Bronchial epithelial cell (primary cell): ENCODE results near the gene NRGN. TPM values are rescaled to one million over a fixed set of nuclear protein-coding genes. Genes with fewer than 3 reads are reported as not detected.

ENCODE experiments used
- DNase-seq: peaks from one replicate; pipeline ENCODE4 v3.0.0-alpha.2; 2010; ENCODE audit warnings: low read depth
- FAIRE-seq: peaks from 2 replicates; lab custom pipeline; 2011; peaks lifted over from hg19 to GRCh38; lab: Jason Lieb, UNC
- H3K27me3 ChIP-seq: 2 replicates; pipeline ENCODE4 v1.5.1; 2011; ENCODE audit warnings: low read length; ENCODE audit not compliant: control insufficient read depth, insufficient read depth
- H3K36me3 ChIP-seq: 2 replicates; pipeline ENCODE4 v1.5.1; 2011; ENCODE audit warnings: low read length; ENCODE audit not compliant: control insufficient read depth, insufficient read depth
- H3K4me3 ChIP-seq: 2 replicates; pipeline ENCODE4 v1.5.1; 2011; ENCODE audit warnings: mild to moderate bottlenecking, low read depth, low read length, control low read depth
- total RNA-seq: library from RNA; depleted of rRNA; stranded (reverse); fragments of >200 nt; gene quantifications from 2 replicates; pipeline ENCODE4 v1.2.1, GENCODE V29; 2014
- TF ChIP-seq, protein P1 (sequence below): IDR thresholded peaks from 2 replicates; pipeline ENCODE4 v1.5.1; 2011; ENCODE audit warnings: mild to moderate bottlenecking, moderate library complexity, low read length, control low read depth, inconsistent platforms; ENCODE audit not compliant: insufficient read depth, severe bottlenecking

NRGN gene
- total RNA-seq, 1 donor from 2014 or later: not detected

DNA sequence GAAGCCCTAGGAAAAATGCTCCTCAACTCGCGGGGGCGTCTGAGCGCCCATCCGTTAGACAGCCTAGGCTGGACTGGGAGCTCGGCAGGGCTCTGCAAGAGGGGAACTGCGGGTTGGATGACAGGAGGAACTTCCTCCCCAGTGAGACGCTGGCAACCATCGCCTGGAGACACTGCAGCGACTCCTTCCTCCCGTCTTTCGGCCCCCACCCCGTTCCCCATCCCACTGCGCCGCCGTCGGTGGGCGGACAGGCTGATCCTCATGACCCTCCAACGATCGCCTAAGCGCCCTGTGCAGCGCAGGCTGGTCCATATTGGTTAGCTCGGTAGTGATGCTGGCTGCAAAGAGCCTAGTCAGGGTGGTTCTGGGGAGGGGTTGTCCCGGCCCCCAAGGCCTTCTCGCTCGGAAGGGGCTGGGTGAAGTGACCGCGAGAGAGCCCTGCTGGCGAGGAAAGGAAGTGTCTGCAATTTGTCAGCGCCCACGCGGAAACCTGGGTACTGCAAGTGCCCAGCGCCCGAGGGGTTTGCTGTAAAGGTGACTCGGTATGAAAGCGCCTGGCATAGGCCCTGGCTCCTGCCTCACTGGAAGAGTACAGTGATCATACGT, 638 bp downstream of the NRGN start:
- DNase-seq (no peak), FAIRE-seq (no peak)
- Histone ChIP-seq H3K36me3 (no peaks in the 10 kb centered on the region), H3K27me3 (no peaks in the 10 kb centered on the region), H3K4me3 (peak overlapping the region; percentile 42)
- TF ChIP-seq, protein P1, sequence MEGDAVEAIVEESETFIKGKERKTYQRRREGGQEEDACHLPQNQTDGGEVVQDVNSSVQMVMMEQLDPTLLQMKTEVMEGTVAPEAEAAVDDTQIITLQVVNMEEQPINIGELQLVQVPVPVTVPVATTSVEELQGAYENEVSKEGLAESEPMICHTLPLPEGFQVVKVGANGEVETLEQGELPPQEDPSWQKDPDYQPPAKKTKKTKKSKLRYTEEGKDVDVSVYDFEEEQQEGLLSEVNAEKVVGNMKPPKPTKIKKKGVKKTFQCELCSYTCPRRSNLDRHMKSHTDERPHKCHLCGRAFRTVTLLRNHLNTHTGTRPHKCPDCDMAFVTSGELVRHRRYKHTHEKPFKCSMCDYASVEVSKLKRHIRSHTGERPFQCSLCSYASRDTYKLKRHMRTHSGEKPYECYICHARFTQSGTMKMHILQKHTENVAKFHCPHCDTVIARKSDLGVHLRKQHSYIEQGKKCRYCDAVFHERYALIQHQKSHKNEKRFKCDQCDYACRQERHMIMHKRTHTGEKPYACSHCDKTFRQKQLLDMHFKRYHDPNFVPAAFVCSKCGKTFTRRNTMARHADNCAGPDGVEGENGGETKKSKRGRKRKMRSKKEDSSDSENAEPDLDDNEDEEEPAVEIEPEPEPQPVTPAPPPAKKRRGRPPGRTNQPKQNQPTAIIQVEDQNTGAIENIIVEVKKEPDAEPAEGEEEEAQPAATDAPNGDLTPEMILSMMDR: peak; percentile 40

DNA sequence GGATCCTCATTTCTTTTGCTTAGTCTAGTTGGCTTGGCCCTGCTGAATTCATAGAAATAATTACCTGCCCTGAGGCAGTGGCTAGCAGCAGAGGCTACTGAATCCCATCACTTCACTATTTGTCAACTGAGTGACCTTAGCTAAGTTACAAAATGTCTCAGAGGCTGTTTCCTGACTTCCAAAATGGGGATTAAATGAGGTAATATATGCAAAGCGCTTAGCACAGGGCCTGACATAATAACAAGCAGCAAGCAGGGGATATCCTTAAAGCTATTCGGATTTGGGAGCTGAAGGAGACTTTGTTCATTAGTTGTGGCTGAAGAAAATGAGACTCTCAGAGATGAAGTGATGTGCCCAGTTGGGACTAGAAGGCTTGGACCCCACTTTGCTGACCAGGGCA, 2.8 kb downstream of the NRGN start:
- Histone ChIP-seq H3K36me3 (no peaks in the 10 kb centered on the region), H3K27me3 (no peaks in the 10 kb centered on the region), H3K4me3 (no peak overlapping the region)
- TF ChIP-seq, protein P1: no peak
- FAIRE-seq: no peak
- DNase-seq: no peak

DNA sequence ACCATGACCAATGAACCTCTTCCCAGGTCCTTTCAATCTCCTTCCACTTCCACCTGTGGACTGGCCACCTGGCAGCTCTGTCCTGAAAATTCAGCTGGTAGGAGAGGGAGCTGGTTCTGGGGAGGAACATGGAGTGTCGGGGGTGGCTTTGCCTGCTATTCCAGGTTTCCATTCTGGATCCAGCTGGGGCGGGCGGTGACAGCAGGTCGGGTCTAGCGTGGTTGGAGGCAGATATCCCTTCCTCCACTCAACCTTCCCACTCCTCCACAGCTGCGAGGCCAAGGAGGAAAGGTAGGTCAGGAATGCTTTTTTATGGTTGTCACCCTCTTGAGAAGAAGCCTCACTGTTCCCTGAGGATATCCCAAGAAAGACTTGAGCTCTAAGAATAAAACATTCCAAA, 3.3 kb downstream of the NRGN start:
- FAIRE-seq (no peak), DNase-seq (no peak)
- Histone ChIP-seq H3K4me3 (no peak overlapping the region), H3K27me3 (no peaks in the 10 kb centered on the region), H3K36me3 (no peaks in the 10 kb centered on the region)
- TF ChIP-seq, protein P1: no peak

DNA sequence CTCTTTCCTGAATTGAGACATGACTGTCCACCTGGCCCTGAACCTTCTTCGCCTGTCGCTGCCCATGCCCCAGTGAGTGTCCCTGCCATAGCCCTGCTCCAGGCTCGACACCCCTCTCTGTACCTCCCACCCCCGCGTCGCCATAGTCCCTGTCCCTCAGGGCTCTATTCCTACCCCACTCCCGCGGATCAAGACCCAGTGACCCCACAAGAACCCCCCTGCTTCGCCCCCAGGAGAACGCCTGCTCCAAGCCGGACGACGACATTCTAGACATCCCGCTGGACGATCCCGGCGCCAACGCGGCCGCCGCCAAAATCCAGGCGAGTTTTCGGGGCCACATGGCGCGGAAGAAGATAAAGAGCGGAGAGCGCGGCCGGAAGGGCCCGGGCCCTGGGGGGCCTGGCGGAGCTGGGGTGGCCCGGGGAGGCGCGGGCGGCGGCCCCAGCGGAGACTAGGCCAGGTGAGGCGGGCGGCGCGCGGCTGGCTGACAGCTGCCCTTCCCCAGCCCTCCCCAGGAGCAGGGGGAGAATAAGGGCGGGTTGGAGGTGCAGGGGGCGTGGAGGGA, 5.6 kb downstream of the NRGN start:
- DNase-seq (no peak), FAIRE-seq (no peak)
- H3K36me3 ChIP-seq: no peaks in the 10 kb centered on the region
- no peaks in the 10 kb centered on the region for H3K27me3 ChIP-seq
- TF ChIP-seq, protein P1: no peak
- no peak overlapping the region for H3K4me3 ChIP-seq

DNA sequence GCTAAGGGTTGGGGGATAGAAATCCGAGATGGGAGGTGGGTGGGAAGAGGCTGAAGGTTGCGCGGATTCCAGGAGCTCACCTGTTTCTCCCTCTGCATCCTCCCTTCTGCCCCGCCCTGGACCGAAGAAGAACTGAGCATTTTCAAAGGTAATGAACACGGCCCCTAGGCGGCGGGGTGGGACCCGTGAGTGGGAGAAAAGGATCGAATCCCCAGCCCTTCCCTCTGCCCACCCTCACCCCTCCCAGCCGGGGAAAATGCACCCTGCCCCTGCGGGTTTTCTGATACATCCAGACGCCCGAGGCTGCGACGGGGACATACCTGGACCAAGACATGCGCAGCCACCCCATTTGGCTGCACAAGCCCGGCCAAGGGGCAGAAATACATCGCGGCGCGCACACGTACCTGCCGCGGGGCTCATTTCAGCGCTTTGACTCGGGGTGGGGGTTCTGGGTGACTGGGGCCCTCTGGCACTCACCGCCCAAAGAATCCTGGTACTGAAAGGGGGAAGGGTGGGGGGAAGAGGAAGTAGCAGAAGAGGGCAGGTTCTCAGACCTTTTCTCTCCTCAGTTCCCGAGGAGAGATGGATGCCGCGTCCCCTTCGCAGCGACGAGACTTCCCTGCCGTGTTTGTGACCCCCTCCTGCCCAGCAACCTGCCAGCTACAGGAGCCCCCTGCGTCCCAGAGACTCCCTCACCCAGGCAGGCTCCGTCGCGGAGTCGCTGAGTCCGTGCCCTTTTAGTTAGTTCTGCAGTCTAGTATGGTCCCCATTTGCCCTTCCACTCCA, 6.3 kb downstream of the NRGN start:
- TF ChIP-seq, protein P1: peak; percentile 60
- H3K36me3 ChIP-seq: no peaks in the 10 kb centered on the region
- no peaks in the 10 kb centered on the region for H3K27me3 ChIP-seq
- FAIRE-seq (no peak), DNase-seq (no peak)
- peak overlapping the region; percentile 64 for H3K4me3 ChIP-seq
